IMR-90 (cell line): ENCODE measurements around the gene TRPV3. TPM values are rescaled to one million over a fixed set of nuclear protein-coding genes. Genes with fewer than 3 reads are reported as not detected.
A peak's percentile ranks its signal among the peaks of the same experiment; 100 is the strongest.

Source experiments
- ATAC-seq: fragments of 200-7000 bp; cut with Tn5 transposase; 2 replicates; pipeline ENCODE4 v1.9.1; 2020; ENCODE audit warnings: low read depth, mild to moderate bottlenecking, moderate library complexity
- BruUV-seq: library from RNA; stranded (reverse); fragments of 400-500 nt; replicated peaks from 2 replicates; lab custom pipeline; 2021; lab: Mats Ljungman, UMichigan
- CTCF ChIA-PET: fragments of 300-600 bp; formaldehyde crosslinking; extraction: SDS; loops from one replicate; lab custom pipeline; 2021; ENCODE audit warnings: antibody characterized with exemption; lab: Yijun Ruan, JAX
- POLR2A ChIA-PET: fragments of 300-600 bp; sonication (Branson Sonifier 250); formaldehyde crosslinking; loops from one replicate; lab custom pipeline; 2022; ENCODE audit warnings: antibody characterized with exemption; ENCODE audit not compliant: unreplicated experiment; lab: Charles Lee
- DNase-seq: peaks from one replicate; pipeline ENCODE4 v3.0.0; 2013
- H2AFZ ChIP-seq: replicated peaks from 2 replicates; pipeline ENCODE3; 2013; ENCODE audit warnings: low read length, mild to moderate bottlenecking; ENCODE audit not compliant: poor library complexity
- H2AK5ac ChIP-seq: 2 replicates; pipeline ENCODE4 v1.6.1; 2013; ENCODE audit warnings: low read depth, low read length, inconsistent platforms
- H2AK9ac ChIP-seq: replicated peaks from 2 replicates; pipeline ENCODE3; 2013; ENCODE audit warnings: mild to moderate bottlenecking, low read depth, low read length, moderate library complexity; ENCODE audit not compliant: poor library complexity
- H2BK120ac ChIP-seq: 2 replicates; pipeline ENCODE4 v1.6.1; 2013; ENCODE audit warnings: low read depth, low read length, inconsistent platforms
- H2BK15ac ChIP-seq: 3 replicates; pipeline ENCODE4 v1.6.1; 2013; ENCODE audit warnings: low read depth, low read length, inconsistent platforms
- H2BK20ac ChIP-seq: 2 replicates; pipeline ENCODE4 v1.6.1; 2013; ENCODE audit warnings: low read depth, mild to moderate bottlenecking, inconsistent platforms, low read length, moderate library complexity
- H2BK5ac ChIP-seq: 2 replicates; pipeline ENCODE4 v1.6.1; 2013; ENCODE audit warnings: mild to moderate bottlenecking, low read depth, low read length, inconsistent platforms; ENCODE audit not compliant: poor library complexity, severe bottlenecking
- H3K14ac ChIP-seq: replicated peaks from 2 replicates; pipeline ENCODE4 v1.6.1; 2013; ENCODE audit warnings: low read depth, low read length, inconsistent platforms
- H3K18ac ChIP-seq: 2 replicates; pipeline ENCODE4 v1.6.1; 2013; ENCODE audit warnings: low read depth, low read length, control low read depth
- H3K23ac ChIP-seq: 2 replicates; pipeline ENCODE4 v1.6.1; 2013; ENCODE audit warnings: low read depth, low read length, inconsistent platforms
- H3K27ac ChIP-seq: 2 replicates; pipeline ENCODE4 v1.5.1; 2013; ENCODE audit warnings: mild to moderate bottlenecking, control low read depth, low read length; ENCODE audit not compliant: insufficient read depth
- H3K27me3 ChIP-seq: 2 replicates; pipeline ENCODE4 v1.6.1; 2013; ENCODE audit warnings: low read length; ENCODE audit not compliant: control insufficient read depth, insufficient read depth
- H3K36me3 ChIP-seq: 2 replicates; pipeline ENCODE4 v1.6.1; 2013; ENCODE audit warnings: low read length, mixed read lengths; ENCODE audit not compliant: control insufficient read depth, insufficient read depth
- H3K4ac ChIP-seq: 2 replicates; pipeline ENCODE4 v1.6.1; 2013; ENCODE audit warnings: low read depth, low read length, inconsistent platforms
- H3K4me1 ChIP-seq: 2 replicates; pipeline ENCODE4 v1.6.1; 2013; ENCODE audit warnings: low read length, mixed read lengths; ENCODE audit not compliant: control insufficient read depth, insufficient read depth
- H3K4me2 ChIP-seq: 2 replicates; pipeline ENCODE4 v1.6.1; 2013; ENCODE audit warnings: low read depth, mild to moderate bottlenecking, control low read depth, low read length, moderate library complexity
- H3K4me3 ChIP-seq: 2 replicates; pipeline ENCODE4 v1.5.1; 2013; ENCODE audit warnings: low read depth, mild to moderate bottlenecking, control low read depth, low read length, moderate library complexity; ENCODE audit not compliant: insufficient read depth
- H3K56ac ChIP-seq: 2 replicates; pipeline ENCODE4 v1.6.1; 2013; ENCODE audit warnings: low read length, inconsistent platforms; ENCODE audit not compliant: insufficient read depth; ENCODE audit errors: extremely low read depth
- H3K79me1 ChIP-seq, 2 experiments: 2 replicates each; pipeline ENCODE4 v1.6.1; 2013; ENCODE audit warnings: low read length in 2 of 2, inconsistent platforms in 1 of 2, low read depth in 1 of 2
- H3K9ac ChIP-seq: 2 replicates; pipeline ENCODE4 v1.6.1; 2013; ENCODE audit warnings: low read depth, low read length, control low read depth
- H3K9me1 ChIP-seq: 2 replicates; pipeline ENCODE4 v1.6.1; 2013; ENCODE audit warnings: low read length, inconsistent platforms; ENCODE audit not compliant: insufficient read depth
- H3K9me3 ChIP-seq: 2 replicates; pipeline ENCODE4 v1.6.1; 2013; ENCODE audit warnings: low read length; ENCODE audit not compliant: control insufficient read depth, insufficient read depth
- H4K20me1 ChIP-seq: 2 replicates; pipeline ENCODE4 v1.6.1; 2013; ENCODE audit warnings: low read length, inconsistent platforms; ENCODE audit not compliant: insufficient read depth
- H4K5ac ChIP-seq: 2 replicates; pipeline ENCODE4 v1.6.1; 2013; ENCODE audit warnings: mild to moderate bottlenecking, low read depth, low read length, control low read depth
- H4K8ac ChIP-seq, 2 experiments: 2 replicates each; pipeline ENCODE4 v1.6.1; 2013; ENCODE audit warnings: low read depth in 2 of 2, low read length in 2 of 2, control low read depth in 1 of 2, inconsistent platforms in 1 of 2
- H4K91ac ChIP-seq: 2 replicates; pipeline ENCODE4 v1.6.1; 2013; ENCODE audit warnings: low read depth, low read length, inconsistent platforms; ENCODE audit not compliant: insufficient read depth
- BHLHE40 ChIP-seq: fragments of 150-350 bp; IDR thresholded peaks from 2 replicates; pipeline ENCODE4 v1.6.1; 2016; ENCODE audit warnings: mild to moderate bottlenecking, low read depth, low read length
- CEBPB ChIP-seq: IDR thresholded peaks from 2 replicates; pipeline ENCODE4 v1.6.1; 2012; ENCODE audit warnings: low read depth, low read length, improper control_type of control experiment
- CHD1 ChIP-seq: IDR thresholded peaks from 2 replicates; pipeline ENCODE4 v1.6.1; 2012; ENCODE audit warnings: low read depth, low read length, improper control_type of control experiment
- MAFK ChIP-seq: IDR thresholded peaks from 2 replicates; pipeline ENCODE4 v1.6.1; 2012; ENCODE audit warnings: low read depth, low read length, improper control_type of control experiment
- MAZ ChIP-seq: IDR thresholded peaks from 2 replicates; pipeline ENCODE4 v1.6.1; 2012; ENCODE audit warnings: low read depth, mild to moderate bottlenecking, low read length, improper control_type of control experiment, moderate library complexity, borderline replicate concordance
- MXI1 ChIP-seq: IDR thresholded peaks from 2 replicates; pipeline ENCODE4 v1.6.1; 2012; ENCODE audit warnings: low read depth, mild to moderate bottlenecking, low read length, moderate library complexity, borderline replicate concordance
- NFE2L2 ChIP-seq: fragments of 150-350 bp; IDR thresholded peaks from 2 replicates; pipeline ENCODE4 v1.6.1; 2016; ENCODE audit warnings: low read depth, mild to moderate bottlenecking, low read length
- POLR2A ChIP-seq: IDR thresholded peaks from 2 replicates; pipeline ENCODE4 v1.6.1; 2012; ENCODE audit warnings: mild to moderate bottlenecking, low read depth, low read length
- RAD21 ChIP-seq: IDR thresholded peaks from 2 replicates; pipeline ENCODE4 v1.6.1; 2012; ENCODE audit warnings: low read length, improper control_type of control experiment
- RCOR1 ChIP-seq: IDR thresholded peaks from 2 replicates; pipeline ENCODE4 v1.6.1; 2012; ENCODE audit warnings: mild to moderate bottlenecking, low read length, improper control_type of control experiment; ENCODE audit not compliant: insufficient replicate concordance
- RFX5 ChIP-seq: IDR thresholded peaks from 2 replicates; pipeline ENCODE4 v1.8.0; 2012; ENCODE audit warnings: low read depth, mild to moderate bottlenecking, low read length, moderate library complexity
- SMC3 ChIP-seq: fragments of 150-350 bp; IDR thresholded peaks from 2 replicates; pipeline ENCODE4 v1.6.1; 2016; ENCODE audit warnings: low read depth, mild to moderate bottlenecking, antibody characterized with exemption, low read length, moderate library complexity
- WGBS, 2 experiments: methylation state at CpG; one replicate each; pipeline versions ENCODE4 v1.1.5 to v1.1.7; 2013; ENCODE audit warnings: missing lambda C conversion rate in 2 of 2; ENCODE audit not compliant: insufficient read length in 1 of 2; ENCODE audit errors: extremely low coverage in 2 of 2; 5-methylcytosine and 5-hydroxymethylcytosine counted together
- dilution Hi-C: fragments of 300-500 bp; cut with HindIII; formaldehyde crosslinking; loops from one replicate; pipeline ENCODE4 v1.14.3; 2018; ENCODE audit warnings: low sequenced_read_pairs; ENCODE audit not compliant: unreplicated experiment
- in situ Hi-C: fragments of 300-500 bp; cut with MboI; formaldehyde crosslinking; loops from 3 replicates; pipeline ENCODE4 v1.14.3; 2019; ENCODE audit warnings: low sequenced_read_pairs, inconsistent platforms, mixed read lengths
- intact Hi-C: fragments of 100-400 bp; cut with micrococcal nuclease; formaldehyde crosslinking; loops from 2 replicates; pipeline ENCODE4 v1.10.0; 2022
- polyA plus RNA-seq, 3 experiments: library from polyadenylated mRNA; depleted of rRNA; stranded (reverse); fragments of >200 nt; gene quantifications; 2 replicates each; pipeline ENCODE4 v1.2.3, GENCODE V29; 2012; ENCODE audit warnings: low replicate concordance in 1 of 3
- total RNA-seq: library from RNA; depleted of rRNA; stranded (reverse); fragments of >200 nt; gene quantifications from 2 replicates; pipeline ENCODE4 v1.2.3, GENCODE V29; 2012
- TF ChIP-seq, protein P1 (sequence below): conservative IDR thresholded peaks from 2 replicates; pipeline ENCODE4 v1.5.1; 2012; ENCODE audit warnings: mild to moderate bottlenecking, low read depth, low read length, improper control_type of control experiment

The TRPV3 gene
- total and polyA plus RNA-seq, 2 of the 4 experiments (the other 2 are of a cell fraction) = 0.18 to 0.26 TPM

DNA sequence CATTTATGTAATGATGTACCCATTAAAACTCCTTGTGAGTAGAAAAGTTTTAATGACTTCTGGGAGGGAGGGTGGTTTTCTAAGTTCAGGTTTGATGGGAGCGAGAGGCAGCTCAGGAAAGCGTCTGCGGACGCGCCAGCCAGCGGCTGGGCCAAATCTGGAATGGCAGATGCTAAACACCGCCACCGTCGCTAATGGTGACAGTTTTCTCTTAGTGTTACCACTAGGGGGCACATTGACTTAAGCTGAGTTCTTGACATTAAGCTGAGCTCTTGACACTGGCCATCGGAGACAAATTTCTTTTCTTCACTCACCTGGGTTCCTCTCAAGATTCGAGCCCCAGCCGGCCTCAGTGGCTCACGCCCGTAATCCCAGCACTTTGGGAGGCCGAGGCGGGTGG, 44.9 kb upstream of the TRPV3 start:
- H3K36me3 ChIP-seq = peaks cover 4% of the 10 kb centered on the region
- H2AFZ ChIP-seq = no peak overlapping the region
- peaks cover 5% of the 10 kb centered on the region; the same call in 1 of the 2 replicates for H3K9me1 ChIP-seq
- H3K14ac ChIP-seq = no peak overlapping the region
- no peak overlapping the region for H2BK5ac ChIP-seq
- H3K9me3 ChIP-seq = no peaks in the 10 kb centered on the region
- H2AK9ac ChIP-seq = no peak overlapping the region
- no CpG with 5 or more reads among the region's 16 CpGs for WGBS, 2 experiments
- no peak overlapping the region for H3K4me2 ChIP-seq
- H3K56ac ChIP-seq = no peak overlapping the region
- H3K79me1 ChIP-seq = no peaks in the 10 kb centered on the region; a peak in 1 of 4 replicates
- ATAC-seq = no peak
- in situ Hi-C loops = no loop called here
- POLR2A ChIA-PET = no interaction called here
- DNase-seq = peak; percentile 6
- intact Hi-C loops = no loop called here
- H4K20me1 ChIP-seq = peaks cover 3% of the 10 kb centered on the region; the same call in 1 of the 2 replicates
- H3K9ac ChIP-seq = no peak overlapping the region
- dilution Hi-C loops = no loop called here
- CTCF ChIA-PET = interaction anchor here (0.6 kb wide), 1 partner anchor 11 kb away, joined by 3 read pairs; no protein-coding TSS in a partner anchor
- no peak overlapping the region for H2AK5ac ChIP-seq
- no peak overlapping the region for H4K5ac ChIP-seq
- no peak overlapping the region for H3K23ac ChIP-seq
- H4K8ac ChIP-seq = no peak overlapping the region
- peaks cover 4% of the 10 kb centered on the region for H3K4me1 ChIP-seq
- no peak overlapping the region for H2BK120ac ChIP-seq
- H3K4me3 ChIP-seq = no peak overlapping the region
- no peak overlapping the region for H2BK15ac ChIP-seq
- H2BK20ac ChIP-seq = no peak overlapping the region
- BruUV-seq = no TSS peak
- no peak overlapping the region for H3K4ac ChIP-seq
- no peak overlapping the region for H3K18ac ChIP-seq
- no peak overlapping the region for H3K27ac ChIP-seq
- H4K91ac ChIP-seq = no peak overlapping the region
- H3K27me3 ChIP-seq = no peaks in the 10 kb centered on the region
- no peak for TF ChIP-seq RCOR1
- no peak for TF ChIP-seq CHD1
- no peak for TF ChIP-seq BHLHE40
- TF ChIP-seq MXI1 = no peak
- TF ChIP-seq, protein P1, sequence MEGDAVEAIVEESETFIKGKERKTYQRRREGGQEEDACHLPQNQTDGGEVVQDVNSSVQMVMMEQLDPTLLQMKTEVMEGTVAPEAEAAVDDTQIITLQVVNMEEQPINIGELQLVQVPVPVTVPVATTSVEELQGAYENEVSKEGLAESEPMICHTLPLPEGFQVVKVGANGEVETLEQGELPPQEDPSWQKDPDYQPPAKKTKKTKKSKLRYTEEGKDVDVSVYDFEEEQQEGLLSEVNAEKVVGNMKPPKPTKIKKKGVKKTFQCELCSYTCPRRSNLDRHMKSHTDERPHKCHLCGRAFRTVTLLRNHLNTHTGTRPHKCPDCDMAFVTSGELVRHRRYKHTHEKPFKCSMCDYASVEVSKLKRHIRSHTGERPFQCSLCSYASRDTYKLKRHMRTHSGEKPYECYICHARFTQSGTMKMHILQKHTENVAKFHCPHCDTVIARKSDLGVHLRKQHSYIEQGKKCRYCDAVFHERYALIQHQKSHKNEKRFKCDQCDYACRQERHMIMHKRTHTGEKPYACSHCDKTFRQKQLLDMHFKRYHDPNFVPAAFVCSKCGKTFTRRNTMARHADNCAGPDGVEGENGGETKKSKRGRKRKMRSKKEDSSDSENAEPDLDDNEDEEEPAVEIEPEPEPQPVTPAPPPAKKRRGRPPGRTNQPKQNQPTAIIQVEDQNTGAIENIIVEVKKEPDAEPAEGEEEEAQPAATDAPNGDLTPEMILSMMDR = no peak
- TF ChIP-seq MAZ = no peak
- TF ChIP-seq CEBPB = no peak
- no peak for TF ChIP-seq POLR2A
- TF ChIP-seq SMC3 = no peak
- no peak for TF ChIP-seq MAFK
- no peak for TF ChIP-seq RFX5
- no peak for TF ChIP-seq RAD21
- TF ChIP-seq NFE2L2 = no peak
